AG04450 (cell line): ENCODE data around the gene RBFOX2. TPM values are rescaled to one million over a fixed set of nuclear protein-coding genes. Genes with fewer than 3 reads are reported as not detected.

ENCODE experiments used
- CTCF ChIA-PET: fragments of 300-600, 350-600 bp; formaldehyde crosslinking; extraction: SDS; loops from one replicate; lab custom pipeline; 2022; ENCODE audit warnings: antibody characterized with exemption, inconsistent platforms; lab: Charles Lee
- POLR2A ChIA-PET: fragments of 350-600 bp; formaldehyde crosslinking; extraction: SDS; loops from one replicate; lab custom pipeline; 2021; ENCODE audit warnings: antibody characterized with exemption, inconsistent platforms; lab: Yijun Ruan, JAX
- DNase-seq: peaks from one replicate; pipeline ENCODE4 v3.0.0-alpha.2; 2011; ENCODE audit warnings: low read depth, low spot score
- H3K27ac ChIP-seq: one replicate; pipeline ENCODE4 v1.5.1; 2012; ENCODE audit warnings: low read depth, low read length, control low read depth
- H3K27me3 ChIP-seq: one replicate; pipeline ENCODE4 v1.6.0; 2012; ENCODE audit warnings: low read length; ENCODE audit not compliant: control insufficient read depth, insufficient read depth
- H3K4me3 ChIP-seq: 2 replicates; pipeline ENCODE4 v1.5.1; 2011; ENCODE audit warnings: mild to moderate bottlenecking, low read depth, low read length, control low read depth
- H3K9me3 ChIP-seq: 2 replicates; pipeline ENCODE4 v1.5.1; 2012; ENCODE audit warnings: low read length; ENCODE audit not compliant: control insufficient read depth, insufficient read depth
- polyA plus RNA-seq: library from polyadenylated mRNA; depleted of rRNA; stranded (reverse); fragments of >200 nt; gene quantifications from 2 replicates; pipeline ENCODE4 v1.2.3, GENCODE V29; 2011
- TF ChIP-seq, protein P1 (sequence below): IDR thresholded peaks from 2 replicates; pipeline ENCODE4 v1.5.1; 2011; ENCODE audit warnings: low read depth, low read length, control low read depth, inconsistent platforms

Gene RBFOX2
- polyA plus RNA-seq, 1 experiment: 288 TPM

DNA sequence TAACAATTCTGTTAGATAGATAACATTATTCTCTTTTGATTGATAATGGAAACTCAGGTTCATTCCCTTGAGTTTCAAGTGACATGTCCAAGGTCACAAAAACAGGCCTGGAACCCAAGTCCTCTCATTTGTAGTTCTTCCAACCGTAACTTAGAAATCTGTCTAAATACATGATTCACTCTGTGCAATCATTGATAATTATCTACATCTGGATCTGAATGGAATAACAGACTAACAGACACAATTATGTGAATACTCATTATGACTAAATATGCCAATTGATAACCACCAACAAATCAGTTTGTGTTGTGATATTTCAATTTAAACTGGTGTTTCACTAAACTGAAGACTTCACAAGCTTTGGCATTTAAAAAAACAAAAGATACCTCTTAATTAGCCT, 71.0 kb downstream of the RBFOX2 start:
- H3K27me3 ChIP-seq: no peaks in the 10 kb centered on the region
- POLR2A ChIA-PET: no interaction called here
- CTCF ChIA-PET: interaction anchor here (2.6 kb wide), 1 partner anchor 109 kb away, joined by 8 read pairs; no protein-coding TSS in a partner anchor
- DNase-seq: no peak
- H3K9me3 ChIP-seq: no peaks in the 10 kb centered on the region
- H3K4me3 ChIP-seq: no peak overlapping the region
- no peak overlapping the region for H3K27ac ChIP-seq
- TF ChIP-seq, protein P1, sequence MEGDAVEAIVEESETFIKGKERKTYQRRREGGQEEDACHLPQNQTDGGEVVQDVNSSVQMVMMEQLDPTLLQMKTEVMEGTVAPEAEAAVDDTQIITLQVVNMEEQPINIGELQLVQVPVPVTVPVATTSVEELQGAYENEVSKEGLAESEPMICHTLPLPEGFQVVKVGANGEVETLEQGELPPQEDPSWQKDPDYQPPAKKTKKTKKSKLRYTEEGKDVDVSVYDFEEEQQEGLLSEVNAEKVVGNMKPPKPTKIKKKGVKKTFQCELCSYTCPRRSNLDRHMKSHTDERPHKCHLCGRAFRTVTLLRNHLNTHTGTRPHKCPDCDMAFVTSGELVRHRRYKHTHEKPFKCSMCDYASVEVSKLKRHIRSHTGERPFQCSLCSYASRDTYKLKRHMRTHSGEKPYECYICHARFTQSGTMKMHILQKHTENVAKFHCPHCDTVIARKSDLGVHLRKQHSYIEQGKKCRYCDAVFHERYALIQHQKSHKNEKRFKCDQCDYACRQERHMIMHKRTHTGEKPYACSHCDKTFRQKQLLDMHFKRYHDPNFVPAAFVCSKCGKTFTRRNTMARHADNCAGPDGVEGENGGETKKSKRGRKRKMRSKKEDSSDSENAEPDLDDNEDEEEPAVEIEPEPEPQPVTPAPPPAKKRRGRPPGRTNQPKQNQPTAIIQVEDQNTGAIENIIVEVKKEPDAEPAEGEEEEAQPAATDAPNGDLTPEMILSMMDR: no peak

DNA sequence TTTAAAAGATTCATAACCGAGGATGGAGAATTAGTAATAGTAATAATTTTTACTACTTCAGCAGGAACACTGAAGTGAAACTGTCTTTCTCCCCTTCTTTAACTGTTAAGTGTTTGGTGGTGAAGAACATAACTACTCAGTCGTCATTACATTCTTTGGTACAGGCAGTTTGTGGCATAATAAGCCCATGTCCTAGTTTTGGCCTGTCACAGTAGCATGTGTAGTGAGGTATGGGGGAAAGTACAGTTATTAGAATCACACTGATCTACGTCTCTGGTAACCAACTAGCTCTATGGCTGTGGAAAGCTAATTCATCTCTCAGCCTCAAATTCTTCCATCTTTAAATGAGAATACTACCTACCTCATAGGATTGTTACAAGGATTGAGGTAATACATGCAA, 71.8 kb downstream of the RBFOX2 start:
- POLR2A ChIA-PET: interaction anchor here (0.6 kb wide), 1 partner anchor 10 kb away, joined by 3 read pairs; no protein-coding TSS in a partner anchor
- H3K27ac ChIP-seq: no peak overlapping the region
- DNase-seq: no peak
- H3K4me3 ChIP-seq: no peak overlapping the region
- H3K27me3 ChIP-seq: no peaks in the 10 kb centered on the region
- CTCF ChIA-PET: interaction anchor here (1.5 kb wide), 1 partner anchor 109 kb away, joined by 8 read pairs; no protein-coding TSS in a partner anchor
- TF ChIP-seq, protein P1: no peak
- H3K9me3 ChIP-seq: no peaks in the 10 kb centered on the region

GRCh38 chr22:35955546-35955945, 73.1 kb downstream of the RBFOX2 start:
- no peak for DNase-seq
- H3K4me3 ChIP-seq: no peak overlapping the region
- CTCF ChIA-PET: interaction anchor here (0.9 to 1.5 kb wide), 2 partner anchors 25 to 110 kb away, joined by 3 to 8 read pairs; no protein-coding TSS in a partner anchor
- H3K27me3 ChIP-seq: no peaks in the 10 kb centered on the region
- H3K9me3 ChIP-seq: no peaks in the 10 kb centered on the region
- TF ChIP-seq, protein P1: no peak
- H3K27ac ChIP-seq: no peak overlapping the region
- POLR2A ChIA-PET: no interaction called here

DNA sequence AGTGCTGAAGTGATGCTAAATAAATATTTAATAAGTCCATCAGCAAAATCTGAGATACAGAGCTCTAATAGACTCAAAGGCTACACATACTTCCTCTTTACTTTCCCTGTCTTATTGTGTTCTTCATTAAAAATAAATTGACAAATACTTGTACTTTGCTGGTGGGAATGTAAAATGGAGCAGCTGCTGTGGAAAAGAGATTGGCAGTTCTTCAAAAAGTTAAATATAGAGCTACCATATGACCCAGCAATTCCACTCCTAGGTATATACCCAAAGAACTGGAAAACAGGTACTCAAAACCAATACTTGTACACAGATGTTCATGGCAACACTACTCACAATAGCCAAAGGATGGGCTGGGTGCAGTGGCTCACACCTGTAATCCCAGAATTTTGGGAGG, 76.0 kb downstream of the RBFOX2 start:
- no peaks in the 10 kb centered on the region for H3K9me3 ChIP-seq
- DNase-seq: no peak
- H3K27me3 ChIP-seq: no peaks in the 10 kb centered on the region
- ChIA-PET POLR2A (interaction anchor here (0.6 kb wide), 1 partner anchor 45 kb away, joined by 3 read pairs; no protein-coding TSS in a partner anchor), CTCF (interaction anchor here (1.4 to 2.6 kb wide), 2 partner anchors 13 to 113 kb away, joined by 3 to 11 read pairs; no protein-coding TSS in a partner anchor)
- no peak overlapping the region for H3K4me3 ChIP-seq
- H3K27ac ChIP-seq: no peak overlapping the region
- TF ChIP-seq, protein P1: no peak

DNA sequence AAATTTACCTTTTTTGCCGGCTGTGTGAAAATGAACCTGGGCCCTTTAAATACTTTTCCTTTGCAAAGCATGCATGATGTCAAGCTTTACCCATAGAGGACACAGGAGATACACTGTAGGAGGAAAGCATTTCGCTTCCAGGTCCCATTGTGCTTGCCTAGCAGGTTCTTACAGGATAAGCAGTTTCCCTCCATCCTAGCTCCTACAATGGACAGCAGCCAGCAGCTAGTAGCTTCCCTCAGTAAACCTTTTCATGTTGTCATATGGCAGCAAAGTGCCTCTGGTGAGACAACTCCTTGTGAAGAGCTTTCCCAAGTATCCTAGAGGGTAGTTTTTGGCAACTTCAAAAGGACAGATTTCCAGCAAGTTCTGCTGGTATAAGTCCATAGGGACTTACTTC, 78.4 kb downstream of the RBFOX2 start:
- Histone ChIP-seq H3K9me3 (no peaks in the 10 kb centered on the region), H3K27me3 (no peaks in the 10 kb centered on the region), H3K4me3 (no peak overlapping the region), H3K27ac (no peak overlapping the region)
- no peak for DNase-seq
- ChIA-PET CTCF (interaction anchor here (0.5 to 2.1 kb wide), 2 partner anchors 116 to 125 kb away, joined by 3 to 8 read pairs; no protein-coding TSS in a partner anchor), POLR2A (interaction anchor here (0.7 kb wide), 1 partner anchor 493 kb away, joined by 4 read pairs; no protein-coding TSS in a partner anchor)
- TF ChIP-seq, protein P1: no peak
